Spleen (tissue), 7 donors: ENCODE data around the gene ZNF473.

Experiments used
- POLR2A ChIP-seq, 3 donors: fragments of 450-650 bp; IDR thresholded peaks; one replicate each; pipeline ENCODE4 v1.5.1; 2017; ENCODE audit warnings: antibody characterized with exemption in 3 of 3, mild to moderate bottlenecking in 1 of 3
- POLR2AphosphoS5 ChIP-seq, 3 donors: sonication (generic); formaldehyde crosslinking; IDR thresholded peaks; one replicate each; pipeline ENCODE4 v1.5.1; 2017; ENCODE audit warnings: antibody characterized with exemption in 3 of 3
- TF ChIP-seq, protein P1 (sequence below), 11 experiments: fragments of 200-600 bp in 7 of 11; fragments of 450-650 bp in 4 of 11; sonication (generic) in 4 of 11; IDR thresholded peaks in 8 of 11; conservative IDR thresholded peaks in 3 of 11; 1 replicate in 7 of 11; 2 replicates in 4 of 11; pipeline versions ENCODE4 v1.4.0 to v1.8.0; 2016 to 2021; ENCODE audit warnings: antibody characterized with exemption in 11 of 11, inconsistent platforms in 4 of 11, mild to moderate bottlenecking in 1 of 11
- donor health status: DM: no; HTN: no; CAD: no; lungs with moderate emphysema.
- donor health status: DM: no; HTN: no; CAD: no.
- donor health status: DM: no; HTN: no; CAD: no.

DNA sequence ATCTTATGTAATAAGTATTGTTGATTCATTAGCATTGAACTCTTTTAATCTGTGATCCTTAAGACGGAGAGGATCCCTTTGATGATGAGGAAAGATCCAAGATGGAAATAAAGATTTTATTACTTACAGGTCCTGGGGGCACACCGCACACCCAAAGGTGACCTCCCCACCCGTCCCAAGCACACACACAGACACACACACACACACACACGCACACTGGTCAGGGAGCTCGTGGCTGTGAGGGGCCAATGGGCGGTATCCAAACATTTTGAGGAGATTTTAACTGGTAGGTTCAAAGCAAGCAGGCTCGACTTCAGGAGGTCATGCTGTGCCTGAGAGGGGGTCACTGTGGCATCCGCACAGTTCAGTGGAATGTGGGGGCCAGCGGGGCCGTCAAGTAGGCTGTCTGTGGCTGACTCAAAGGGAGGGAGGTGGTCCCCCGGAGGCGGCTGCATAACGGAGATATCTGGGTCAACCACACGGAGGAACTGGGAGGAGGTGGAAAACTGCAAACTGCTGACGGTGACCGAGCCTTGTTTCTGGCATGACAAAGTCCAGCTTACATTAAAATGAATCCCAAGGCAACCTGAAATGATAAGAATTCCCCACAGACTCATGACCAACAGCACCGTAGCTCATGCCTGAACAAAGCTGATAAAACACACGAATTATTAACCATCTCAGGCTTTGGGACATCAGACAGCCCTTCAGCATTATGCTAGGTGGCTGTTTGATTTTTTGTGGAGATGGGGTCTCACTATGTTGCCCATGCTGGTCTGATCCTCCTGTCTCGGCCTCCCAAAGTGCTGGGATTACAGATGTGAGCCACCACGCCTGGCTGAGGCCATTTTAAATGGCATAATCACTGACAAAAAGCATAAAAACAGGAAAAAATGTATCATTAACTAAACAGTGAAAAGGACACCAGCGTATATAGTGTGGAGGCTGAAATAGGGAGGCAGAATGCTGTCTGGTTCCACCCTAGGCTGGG, 43.9 kb upstream of the ZNF473 start:
- TF ChIP-seq, protein P1, sequence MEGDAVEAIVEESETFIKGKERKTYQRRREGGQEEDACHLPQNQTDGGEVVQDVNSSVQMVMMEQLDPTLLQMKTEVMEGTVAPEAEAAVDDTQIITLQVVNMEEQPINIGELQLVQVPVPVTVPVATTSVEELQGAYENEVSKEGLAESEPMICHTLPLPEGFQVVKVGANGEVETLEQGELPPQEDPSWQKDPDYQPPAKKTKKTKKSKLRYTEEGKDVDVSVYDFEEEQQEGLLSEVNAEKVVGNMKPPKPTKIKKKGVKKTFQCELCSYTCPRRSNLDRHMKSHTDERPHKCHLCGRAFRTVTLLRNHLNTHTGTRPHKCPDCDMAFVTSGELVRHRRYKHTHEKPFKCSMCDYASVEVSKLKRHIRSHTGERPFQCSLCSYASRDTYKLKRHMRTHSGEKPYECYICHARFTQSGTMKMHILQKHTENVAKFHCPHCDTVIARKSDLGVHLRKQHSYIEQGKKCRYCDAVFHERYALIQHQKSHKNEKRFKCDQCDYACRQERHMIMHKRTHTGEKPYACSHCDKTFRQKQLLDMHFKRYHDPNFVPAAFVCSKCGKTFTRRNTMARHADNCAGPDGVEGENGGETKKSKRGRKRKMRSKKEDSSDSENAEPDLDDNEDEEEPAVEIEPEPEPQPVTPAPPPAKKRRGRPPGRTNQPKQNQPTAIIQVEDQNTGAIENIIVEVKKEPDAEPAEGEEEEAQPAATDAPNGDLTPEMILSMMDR (IDR thresholded peaks at IDR 0.05 in 8 of 11, conservative IDR thresholded peaks at IDR 0.05 in 3 of 11): no peak
- TF ChIP-seq POLR2AphosphoS5 (IDR thresholded peaks at IDR 0.05) (no peak), POLR2A (IDR thresholded peaks at IDR 0.05) (no peak)
